Fibroblast of skin of abdomen (primary cell): ENCODE measurements around the gene GALR2.

Experiments used
- DNase-seq: peaks from one replicate; pipeline ENCODE4 v3.0.0-alpha.2; 2013

GALR2 gene

DNA sequence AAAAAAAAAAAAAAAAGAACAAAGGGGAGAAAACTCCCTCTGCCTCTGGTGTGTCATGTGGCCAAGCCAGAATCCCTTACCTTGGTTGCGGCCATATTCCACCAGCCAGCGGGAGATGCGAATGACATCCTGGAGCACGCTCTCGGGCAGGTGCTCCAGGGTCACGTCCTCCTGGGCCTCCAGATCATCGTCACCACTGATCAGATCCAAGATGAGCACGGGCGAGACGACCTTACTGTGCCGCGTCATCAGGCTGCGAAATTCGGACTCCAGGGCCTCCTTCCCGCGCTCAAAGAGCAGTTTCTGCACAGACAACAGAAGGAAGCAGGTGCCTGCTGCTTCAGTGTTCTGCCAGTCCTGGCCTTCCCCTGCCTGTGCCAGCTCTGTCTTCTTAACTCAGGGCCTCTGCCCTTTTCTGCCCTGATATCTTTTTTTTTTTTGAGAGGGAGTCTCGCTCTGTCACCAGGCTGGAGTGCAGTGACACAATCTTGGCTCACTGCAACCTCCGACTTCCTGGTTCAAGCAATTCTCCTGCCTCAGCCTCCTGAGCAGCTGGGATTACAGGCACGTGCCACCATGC, 23.2 kb downstream of the GALR2 start:
- no peak for DNase-seq

DNA sequence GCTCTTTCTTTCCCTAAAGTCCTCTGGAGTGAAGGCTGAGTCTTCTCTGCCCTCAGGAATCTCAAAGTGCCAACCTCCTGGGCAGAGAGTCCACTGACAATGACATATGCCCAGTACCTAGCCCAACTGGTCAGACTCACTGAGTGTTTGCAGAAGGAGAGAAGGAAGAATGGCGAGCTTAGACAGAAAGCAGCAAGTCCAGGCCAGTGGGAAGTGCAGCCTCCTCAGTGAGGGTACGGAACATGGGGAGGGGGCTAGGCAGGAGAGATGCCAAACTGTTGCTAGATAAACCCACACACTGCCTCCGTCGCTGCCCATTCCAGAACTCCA, 28.3 kb downstream of the GALR2 start:
- no peak for DNase-seq

DNA sequence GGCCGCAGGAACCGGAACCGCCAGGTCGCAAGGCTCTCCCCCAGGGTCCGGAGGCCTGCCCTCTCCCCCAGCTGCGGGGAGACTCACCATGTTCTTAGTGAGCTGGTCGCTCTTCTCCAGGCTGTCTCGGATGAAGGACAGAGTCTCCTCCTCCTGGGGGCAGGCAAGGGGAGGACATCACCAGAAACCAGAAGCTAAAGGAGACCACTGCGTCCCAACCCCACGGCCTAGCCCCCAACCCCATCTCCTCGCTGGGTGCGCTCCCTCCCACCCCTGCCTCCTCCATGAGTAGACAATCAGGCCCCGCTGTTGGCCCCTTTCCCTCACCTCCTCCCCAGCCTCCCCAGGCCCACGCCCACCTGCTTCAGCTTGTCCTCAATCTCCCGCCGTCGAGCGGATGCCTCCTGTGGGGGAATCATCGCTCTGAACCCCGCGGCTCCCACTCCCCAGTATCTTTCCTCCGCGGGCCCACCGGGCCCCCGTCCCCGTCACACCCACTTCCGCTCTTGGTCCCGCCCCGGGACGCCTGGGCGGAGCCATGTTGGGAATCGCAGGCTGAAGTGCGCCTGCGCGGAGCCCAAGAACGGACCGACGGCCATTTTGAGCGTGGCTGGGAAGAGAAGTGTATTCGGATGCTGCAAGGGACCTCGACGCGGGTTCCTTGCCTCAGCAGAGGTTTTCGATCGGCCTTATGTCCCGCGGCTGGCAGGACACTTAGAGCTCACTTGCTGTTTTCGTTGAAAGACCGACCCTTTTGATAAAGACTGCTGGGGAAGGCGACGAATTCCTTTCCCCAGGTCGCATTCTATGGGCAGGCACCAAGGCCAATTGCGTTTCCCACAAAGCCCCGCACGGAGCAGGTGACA, 28.9 kb downstream of the GALR2 start, which contains the start of gene EXOC7:
Gene EXOC7 (minus strand): TSS at position 514 of the 866 bp plus-strand sequence. CDS start 95 bp downstream, at position 419.
- DNase-seq, result peak; percentile 90

GRCh38 chr17:76104140-76104895, 29.7 kb downstream of the GALR2 start:
- DNase-seq, result no peak

DNA sequence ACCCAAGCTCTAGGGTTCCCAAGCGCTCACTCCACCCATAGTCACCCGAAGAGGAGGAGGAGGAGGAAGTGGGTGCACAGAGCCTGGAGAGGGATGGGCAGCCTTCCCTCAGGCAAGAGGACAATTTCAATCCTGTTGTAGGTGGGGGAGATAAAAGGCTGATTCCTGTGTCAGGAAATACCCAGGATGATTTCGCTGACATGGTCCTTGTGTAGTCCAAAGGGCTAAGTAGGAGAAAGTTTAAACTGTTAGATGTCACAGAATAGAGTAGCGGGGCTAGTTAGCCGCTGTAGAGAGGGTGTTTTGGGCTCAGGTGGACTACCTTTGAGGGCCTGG, 30.3 kb downstream of the GALR2 start:
- DNase-seq, result no peak

DNA sequence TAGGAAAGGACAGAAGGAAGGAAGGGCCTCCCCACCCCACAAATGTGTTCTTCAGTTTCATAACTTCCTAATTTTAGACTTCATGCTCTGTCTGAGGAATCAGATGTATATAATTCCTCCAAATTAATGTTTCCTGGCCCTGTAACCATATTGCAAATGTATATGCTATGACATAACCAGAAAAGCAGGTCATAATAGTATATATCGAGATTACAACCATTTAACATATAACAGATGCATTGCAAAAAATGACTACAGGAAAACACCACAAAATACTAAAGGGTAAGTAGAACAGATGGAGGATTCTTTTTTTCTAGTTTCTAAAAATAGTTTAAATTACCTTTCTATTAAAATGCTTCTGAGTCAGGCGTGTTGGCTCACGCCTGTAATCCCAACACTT, 32.1 kb downstream of the GALR2 start:
- DNase-seq, result peak; percentile 54

DNA sequence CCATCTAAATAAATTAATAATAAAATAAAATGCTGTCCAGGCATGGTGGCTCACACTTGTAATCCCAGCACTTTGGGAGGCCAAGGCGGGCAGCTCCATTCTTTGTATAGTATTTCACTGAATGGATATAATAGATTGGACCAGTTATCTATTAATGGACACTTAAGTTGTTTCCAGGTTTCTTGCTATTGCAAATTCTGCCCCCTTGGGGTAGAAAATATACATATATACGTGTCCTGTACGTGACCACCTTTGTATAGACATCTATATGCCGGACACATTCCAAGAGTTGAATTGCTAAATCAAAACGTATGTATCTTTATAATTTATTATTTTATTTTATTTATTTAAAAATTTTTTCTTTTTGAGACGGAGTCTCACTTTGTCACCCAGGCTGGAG, 32.9 kb downstream of the GALR2 start:
- DNase-seq, result no peak

GRCh38 chr17:76111956-76112355, 37.4 kb downstream of the GALR2 start:
- peak; percentile 68 for DNase-seq

- DNase-seq, result no peak
Measured at GRCh38 chr17:76115138-76115754, 40.7 kb downstream of the GALR2 start.

- no peak for DNase-seq
Measured at GRCh38 chr17:76119409-76120371, 45.1 kb downstream of the GALR2 start.

- DNase-seq, result no peak
Measured at GRCh38 chr17:76120658-76121008, 46.1 kb downstream of the GALR2 start.

DNA sequence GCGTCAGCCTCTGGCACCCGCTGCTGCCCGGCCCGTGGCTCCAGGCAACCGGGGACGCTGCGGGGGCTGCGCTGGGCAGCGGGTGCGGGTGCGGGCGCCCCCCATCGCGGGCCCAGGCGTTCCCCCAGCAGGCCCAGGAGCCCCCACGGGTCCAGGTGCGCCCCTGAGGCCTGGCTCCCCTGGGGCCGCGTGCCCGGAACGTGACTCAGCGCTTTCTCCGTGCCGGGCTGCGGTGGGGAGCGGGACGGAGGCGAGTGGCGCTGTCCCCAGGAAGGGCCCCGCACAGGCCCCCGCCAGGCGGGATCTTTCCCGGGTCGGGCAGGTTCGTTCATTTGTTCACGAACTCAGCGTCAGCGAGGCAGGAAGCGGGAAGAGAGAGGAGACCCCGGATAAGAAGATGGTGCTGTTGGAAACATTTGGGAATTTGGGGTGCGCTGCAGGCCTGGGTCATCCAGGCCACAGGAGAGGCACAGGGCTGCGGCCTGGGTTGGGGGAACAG, 47.4 kb downstream of the GALR2 start:
- DNase-seq, result peak; percentile 45

DNA sequence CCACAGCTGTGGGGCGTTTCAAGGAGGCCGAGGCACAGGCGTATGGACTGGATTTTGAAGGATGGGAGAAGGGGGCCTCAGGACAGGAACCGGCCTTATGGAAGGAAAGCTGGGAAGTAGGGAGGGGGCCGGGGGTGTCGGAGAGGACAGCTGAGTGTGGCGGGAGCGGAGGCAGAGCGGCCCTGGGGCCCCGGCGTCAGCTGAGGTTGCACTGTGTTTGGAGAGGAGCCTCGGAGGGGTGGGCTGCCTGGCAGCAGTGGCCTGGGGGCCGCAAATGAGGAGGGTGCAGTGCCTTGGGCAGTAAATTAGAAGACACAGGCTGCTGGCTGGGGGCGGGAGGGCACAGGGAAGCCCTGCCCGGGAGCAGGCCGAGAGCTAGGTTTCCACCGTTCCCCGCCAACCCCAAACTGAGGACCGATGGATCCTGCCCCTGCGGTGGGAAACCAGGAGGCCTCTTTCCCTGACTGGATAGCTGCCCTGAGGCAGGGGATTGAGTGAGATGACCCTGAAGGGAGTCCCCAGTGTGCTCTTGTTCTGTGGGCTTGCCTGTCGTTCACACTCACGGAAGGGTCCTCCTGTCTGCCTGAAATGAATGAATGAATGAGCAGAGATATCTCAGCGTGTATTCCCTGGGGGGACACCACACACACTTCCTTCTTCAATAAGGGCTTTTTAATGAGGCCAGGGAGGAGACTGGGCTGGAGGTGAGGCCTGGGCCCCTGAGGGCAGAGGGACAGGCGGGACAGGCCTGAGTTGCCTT, 48.0 kb downstream of the GALR2 start:
- DNase-seq, result no peak

- DNase-seq, result no peak
Measured at GRCh38 chr17:76123191-76123499, 48.6 kb downstream of the GALR2 start.

- DNase-seq, result no peak
Measured at GRCh38 chr17:76123749-76124581, 49.4 kb downstream of the GALR2 start.

DNA sequence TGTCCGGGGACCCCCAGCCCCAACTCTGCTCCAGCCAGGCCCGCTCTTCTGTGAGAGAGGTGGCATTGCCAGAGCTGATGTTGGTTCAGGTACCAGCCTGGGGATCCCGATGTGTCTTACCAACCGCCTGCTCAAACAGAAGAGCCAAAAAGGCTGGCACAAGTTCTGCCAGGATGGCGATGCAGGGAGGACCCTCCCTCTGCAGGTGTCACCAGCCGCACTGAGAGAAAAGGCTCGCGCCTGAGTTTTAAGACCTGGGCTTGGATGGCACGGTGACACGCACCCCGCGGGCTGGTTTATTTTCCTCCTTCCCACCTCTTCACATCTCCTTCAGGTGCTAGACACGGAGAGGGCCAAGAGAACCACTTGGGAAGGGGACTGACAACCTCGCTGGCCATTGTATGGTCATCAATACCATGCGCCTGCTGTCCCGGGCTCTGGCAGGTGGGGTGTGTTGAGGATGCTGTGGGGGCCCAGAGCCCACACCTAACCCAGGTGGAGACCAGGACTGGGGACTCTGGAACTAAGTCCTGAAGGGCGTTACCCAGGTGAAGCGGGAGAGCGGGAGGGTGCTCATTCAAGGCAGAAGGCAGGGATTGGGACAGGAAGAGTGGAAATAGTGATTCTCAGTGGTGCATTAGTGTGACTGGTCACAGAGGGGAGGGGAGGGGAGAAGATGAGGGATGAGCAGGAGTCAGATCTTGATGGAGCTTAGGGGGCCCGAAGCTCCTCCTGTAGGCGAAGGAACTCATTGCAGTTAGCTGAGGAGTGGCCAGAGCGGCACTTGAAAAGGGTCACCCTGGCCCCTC, 50.2 kb downstream of the GALR2 start:
- DNase-seq, result no peak

- no peak for DNase-seq
Measured at GRCh38 chr17:76125391-76125675, 50.8 kb downstream of the GALR2 start.

GRCh38 chr17:76125922-76126321, 51.3 kb downstream of the GALR2 start:
- DNase-seq, result no peak
